Body of pancreas (tissue), 4 donors: ENCODE results near the gene INTS3. TPM values are rescaled to one million over a fixed set of nuclear protein-coding genes. Genes with fewer than 3 reads are reported as not detected.

Source experiments
- ATAC-seq: fragments of 150-250 bp; one replicate; pipeline ENCODE4 v1.9.1; 2016
- DNase-seq, 4 donors: peaks; one replicate each; pipeline ENCODE4 v3.0.0-alpha.2; 2019
- H3K27ac ChIP-seq, 4 donors: fragments of 200-600 bp; sonication (generic); 1 replicate in 3 of 4; 2 replicates in 1 of 4; pipeline versions ENCODE4 v1.5.1 to v1.6.1; 2016 to 2019; ENCODE audit warnings: mild to moderate bottlenecking in 1 of 4, mixed read lengths in 1 of 4, moderate library complexity in 1 of 4
- H3K27me3 ChIP-seq, 2 donors: fragments of 200-600 bp; sonication (generic); one replicate each; pipeline ENCODE4 v1.6.0; 2016; ENCODE audit warnings: mild to moderate bottlenecking in 1 of 2
- H3K36me3 ChIP-seq, 2 donors: fragments of 200-600 bp; sonication (generic); replicated peaks in 1 of 2; 2 replicates each; pipeline ENCODE4 v1.5.1; 2016; ENCODE audit warnings: low read depth in 2 of 2; ENCODE audit not compliant: insufficient read depth in 1 of 2
- H3K4me1 ChIP-seq: fragments of 200-600 bp; sonication (generic); one replicate; pipeline ENCODE4 v1.6.0; 2016
- H3K4me3 ChIP-seq, 2 donors: fragments of 200-600 bp; sonication (generic); 1 replicate in 1 of 2; 2 replicates in 1 of 2; pipeline ENCODE4 v1.5.1; 2016 to 2019
- H3K9me3 ChIP-seq, 3 donors: fragments of 200-600 bp; sonication (generic); 1 replicate in 2 of 3; 2 replicates in 1 of 3; pipeline ENCODE4 v1.5.1; 2016
- CTCF ChIP-seq, 7 experiments: fragments of 450-650 bp in 4 of 7; fragments of 200-600 bp in 3 of 7; sonication (generic) in 3 of 7; IDR thresholded peaks; one replicate each; pipeline ENCODE4 v1.5.1; 2016 to 2019; ENCODE audit warnings: antibody characterized with exemption in 7 of 7
- POLR2A ChIP-seq, 3 donors: fragments of 450-650 bp; IDR thresholded peaks; one replicate each; pipeline ENCODE4 v1.6.1; 2016; ENCODE audit warnings: antibody characterized with exemption in 3 of 3, mild to moderate bottlenecking in 2 of 3
- WGBS, 2 donors: methylation state at CpG; one replicate each; pipeline ENCODE4 v1.1.5; 2017; 5-methylcytosine and 5-hydroxymethylcytosine counted together
- intact Hi-C: fragments of 100-400 bp; cut with DNase I; formaldehyde crosslinking; loops from one replicate; pipeline ENCODE4 v1.15.1; 2023
- total RNA-seq, 2 donors: library from RNA; depleted of rRNA; stranded (reverse); fragments of >200 nt; gene quantifications; one replicate each; pipeline ENCODE4 v1.1.0, GENCODE V29; 2016

Gene INTS3
- total RNA-seq, 2 donors from 2014 or later: 25.4 to 33.3 TPM

GRCh38 chr1:153680120-153680403 is 47.8 kb upstream of the INTS3 start:
- Histone ChIP-seq H3K9me3 (no peaks in the 10 kb centered on the region), H3K27ac (no peak overlapping the region), H3K36me3 (no peaks in the 10 kb centered on the region), H3K4me3 (no peak overlapping the region), H3K4me1 (peaks cover 26% of the 10 kb centered on the region), H3K27me3 (peaks cover 0 to 9% of the 10 kb centered on the region in 2 donors)
- DNase-seq (no peak), ATAC-seq (no peak)
- TF ChIP-seq CTCF (IDR thresholded peaks at IDR 0.05): no peak
- no peak for TF ChIP-seq POLR2A (IDR thresholded peaks at IDR 0.05)
- intact Hi-C loops: no loop called here
- 57 to 62% methylated on average over 10 of the region's 10 CpGs for WGBS, 2 donors

DNA sequence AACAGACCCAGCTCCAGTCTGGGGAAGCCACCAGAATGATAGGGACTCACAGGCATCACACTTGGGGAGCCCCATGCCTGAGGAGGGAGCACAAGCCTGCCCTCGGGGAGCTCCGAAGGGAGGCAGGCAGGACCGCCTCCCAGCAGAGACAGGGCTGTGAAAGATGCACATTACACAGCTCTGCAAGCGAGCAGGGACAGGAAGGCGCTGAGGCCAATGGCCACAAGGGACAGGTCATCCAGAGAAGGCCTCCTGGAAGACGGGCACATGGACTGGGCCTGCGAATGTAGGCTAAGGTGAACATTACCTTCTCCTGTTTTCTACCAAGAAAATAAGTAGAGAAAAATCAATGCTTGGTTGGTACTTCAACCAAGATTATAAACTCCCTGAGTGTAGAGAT is 45.1 kb upstream of the INTS3 start:
- no peak for DNase-seq
- ATAC-seq: no peak
- WGBS, 2 donors: 84 to 87% methylated on average over 7 of the region's 7 CpGs
- Histone ChIP-seq H3K9me3 (no peaks in the 10 kb centered on the region), H3K36me3 (no peaks in the 10 kb centered on the region), H3K27ac (no peak overlapping the region), H3K27me3 (peaks cover 0 to 9% of the 10 kb centered on the region in 2 donors), H3K4me1 (peaks cover 21% of the 10 kb centered on the region), H3K4me3 (no peak overlapping the region)
- no peak for TF ChIP-seq CTCF (IDR thresholded peaks at IDR 0.05)
- intact Hi-C loops: no loop called here

DNA sequence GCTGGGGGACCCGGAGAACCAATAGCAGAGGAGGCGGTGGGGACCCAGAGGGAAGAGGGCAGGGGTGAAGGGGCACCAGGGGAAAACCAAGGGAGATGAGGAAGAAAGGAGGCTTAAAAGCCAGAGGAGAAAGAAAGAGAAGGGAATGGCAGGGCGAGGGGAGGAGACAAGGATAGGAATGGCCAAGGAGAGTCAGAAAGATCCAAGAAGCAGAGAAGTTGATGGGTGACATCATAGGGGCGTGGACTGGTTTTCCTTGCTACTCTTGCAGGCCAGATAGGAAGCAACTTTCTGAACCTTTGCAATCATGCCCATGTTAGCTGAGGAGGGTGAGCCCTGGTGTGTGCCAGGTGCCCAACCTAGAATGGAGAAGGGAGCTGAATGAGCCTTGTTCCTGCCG is 44.0 kb upstream of the INTS3 start:
- H3K4me1 ChIP-seq: peaks cover 10% of the 10 kb centered on the region
- TF ChIP-seq POLR2A (IDR thresholded peaks at IDR 0.05) (no peak), CTCF (IDR thresholded peaks at IDR 0.05) (no peak)
- H3K9me3 ChIP-seq: no peaks in the 10 kb centered on the region
- no peak overlapping the region for H3K27ac ChIP-seq
- intact Hi-C loops: no loop called here
- H3K36me3 ChIP-seq: no peaks in the 10 kb centered on the region
- WGBS, 2 donors: 72 to 84% methylated on average over 5 of the region's 5 CpGs
- H3K27me3 ChIP-seq: peaks cover 0 to 8% of the 10 kb centered on the region in 2 donors
- no peak overlapping the region for H3K4me3 ChIP-seq
- DNase-seq (no peak), ATAC-seq (no peak)

- intact Hi-C loops: loop anchor here (5.0 kb wide), 1 partner anchor 67 kb away; no protein-coding TSS in a partner anchor
- WGBS, 2 donors: 56 to 72% methylated on average over 11 to 12 of the region's 12 CpGs
Measured at GRCh38 chr1:153684892-153685291, 43.0 kb upstream of the INTS3 start.

More at GRCh38 chr1:153684892-153685291, 43.0 kb upstream of the INTS3 start:
- Histone ChIP-seq H3K9me3 (no peaks in the 10 kb centered on the region), H3K27ac (no peak overlapping the region), H3K4me3 (no peak overlapping the region), H3K36me3 (no peaks in the 10 kb centered on the region), H3K27me3 (no peaks in the 10 kb centered on the region), H3K4me1 (no peaks in the 10 kb centered on the region)
- DNase-seq (no peak), ATAC-seq (no peak)
- TF ChIP-seq CTCF (IDR thresholded peaks at IDR 0.05) (no peak), POLR2A (IDR thresholded peaks at IDR 0.05) (no peak)
